HG02571 (cell line): ENCODE measurements around the gene VASH1.

Source experiments
- ATAC-seq: cut with Tn5 transposase; IDR thresholded peaks from one replicate; pipeline ENCODE4 v1.9.1; 2021; ENCODE audit warnings: mild to moderate bottlenecking, moderate library complexity; ENCODE audit not compliant: unreplicated experiment

VASH1 gene

DNA sequence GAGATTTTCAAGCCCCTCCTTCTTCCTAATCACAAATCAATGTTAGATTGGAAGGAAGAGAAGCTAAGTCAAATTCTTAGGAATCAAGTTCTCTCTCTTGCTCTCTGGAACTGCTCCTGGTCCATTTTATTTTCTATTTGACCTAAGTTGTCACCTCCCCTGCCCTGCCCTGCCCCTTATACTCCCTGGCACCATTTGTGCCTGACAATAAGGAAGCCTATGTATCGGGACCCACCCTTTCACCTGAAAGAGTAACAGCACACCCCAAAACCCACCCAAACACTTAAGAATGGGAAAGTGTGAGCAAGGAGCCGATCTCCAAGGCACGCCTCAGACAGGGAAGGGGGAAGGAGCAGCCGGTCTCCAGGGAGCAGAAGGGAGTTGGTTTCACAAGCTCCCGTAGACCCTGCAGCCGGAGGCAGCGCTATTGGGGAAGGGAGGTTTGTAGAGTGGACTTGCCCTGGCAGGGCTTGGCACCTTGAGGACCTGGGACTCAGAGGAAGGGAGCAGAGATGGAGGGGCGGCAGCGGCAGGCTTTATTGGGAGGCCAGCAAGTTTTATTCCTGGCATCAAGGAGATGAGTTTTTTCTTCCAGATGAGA lies 66.5 kb downstream of the VASH1 start:
- ATAC-seq, result no peak

DNA sequence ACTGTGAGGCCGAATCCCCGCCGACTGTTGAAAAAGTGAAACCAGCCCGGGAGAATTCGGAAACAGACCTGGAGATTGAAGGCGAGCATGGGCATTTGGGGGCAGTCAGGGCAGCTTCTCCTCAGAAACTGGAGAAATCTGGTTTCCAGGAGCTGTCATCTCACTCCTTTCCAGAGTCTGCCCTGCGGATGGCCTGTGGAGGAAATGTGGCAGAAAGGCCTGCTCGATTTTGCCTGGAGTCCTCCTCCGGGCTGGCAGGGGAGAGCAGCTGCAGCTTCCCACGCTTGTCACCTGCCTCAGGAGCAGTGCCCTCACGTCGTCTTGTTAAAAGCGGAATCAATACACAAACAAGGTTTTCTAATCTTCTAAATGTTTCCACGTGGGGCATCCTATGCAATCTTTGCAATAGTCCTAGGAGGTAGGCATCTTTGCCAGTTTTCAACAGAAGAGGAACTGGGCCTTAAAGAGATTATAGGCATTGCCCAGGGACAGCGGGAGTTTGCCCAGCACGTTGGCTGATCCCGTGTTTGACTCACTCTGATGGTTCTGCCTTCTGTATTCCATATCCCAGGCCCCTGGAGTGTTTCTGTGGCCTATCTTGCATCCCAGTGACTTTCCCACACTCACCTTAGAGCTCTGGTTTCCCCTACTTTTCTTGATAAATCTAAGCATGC lies 67.2 kb downstream of the VASH1 start:
- no peak for ATAC-seq

DNA sequence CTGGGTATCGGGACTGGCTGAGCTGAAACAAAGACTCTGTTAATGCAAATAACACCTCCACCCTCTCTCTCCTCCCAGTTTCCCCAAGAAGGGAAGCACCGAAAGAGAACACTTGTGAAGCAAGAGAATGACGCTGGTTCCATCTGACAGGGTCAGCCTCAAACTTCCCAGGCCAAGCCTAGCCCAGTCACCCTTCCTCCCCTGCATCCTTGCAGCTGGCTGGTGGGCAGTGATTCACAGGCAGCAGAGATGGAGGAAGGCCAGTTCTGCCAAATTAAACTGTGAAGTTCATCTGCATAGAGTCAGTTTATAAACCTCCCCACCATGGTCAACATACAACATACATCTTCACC lies 67.7 kb downstream of the VASH1 start:
- no peak for ATAC-seq

- ATAC-seq, result no peak
Observed at GRCh38 chr14:76829650-76830421, 68.6 kb downstream of the VASH1 start.

- ATAC-seq, result no peak
Observed at GRCh38 chr14:76830556-76830955, 69.3 kb downstream of the VASH1 start.

DNA sequence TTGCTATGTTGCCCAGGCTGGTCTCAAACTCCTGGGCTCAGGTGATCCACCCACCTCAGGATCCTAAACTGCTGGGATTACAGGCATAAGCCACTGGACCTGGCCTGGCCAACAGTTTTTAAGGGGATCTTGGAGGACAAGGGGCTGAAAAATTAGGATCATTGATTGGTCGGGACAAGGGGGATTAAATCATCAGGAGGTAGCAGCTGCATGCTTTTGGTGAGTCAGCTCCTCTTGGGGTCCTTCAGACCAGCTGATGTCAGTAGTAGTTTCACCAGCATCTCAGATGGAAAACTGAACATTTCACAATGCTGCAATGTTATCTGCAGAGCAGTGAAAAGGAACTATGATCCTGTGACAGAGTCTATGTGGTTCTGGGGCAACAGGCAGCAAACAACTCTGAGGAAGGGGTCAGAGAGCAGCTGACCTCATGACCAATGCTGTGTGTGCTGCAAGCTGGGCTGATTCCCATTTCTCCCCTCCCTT lies 71.3 kb downstream of the VASH1 start:
- ATAC-seq, result no peak
